HepG2 (cell line): ENCODE results near the gene PPP1R27. TPM values are rescaled to one million over a fixed set of nuclear protein-coding genes. Genes with fewer than 3 reads are reported as not detected.

ENCODE experiments used
- ARNT ChIP-seq: fragments of 450-650 bp; IDR thresholded peaks from 2 replicates; pipeline ENCODE4 v1.6.1; 2017
- EED ChIP-seq: sonication (generic); formaldehyde crosslinking; IDR thresholded peaks from 2 replicates; pipeline ENCODE4 v1.5.0; 2020; ENCODE audit warnings: mild to moderate bottlenecking, missing genetic modification reagents
- HNF1B ChIP-seq: sonication (generic); formaldehyde crosslinking; IDR thresholded peaks from 2 replicates; pipeline ENCODE4 v1.5.1; 2020; ENCODE audit warnings: mild to moderate bottlenecking, moderate library complexity, missing genetic modification reagents
- KAT7 ChIP-seq: IDR thresholded peaks from 2 replicates; pipeline ENCODE4 v1.6.1; 2018; ENCODE audit warnings: borderline replicate concordance, missing compliant biosample characterization
- KDM6A ChIP-seq: IDR thresholded peaks from 2 replicates; pipeline ENCODE4 v1.6.1; 2016; ENCODE audit warnings: low read depth
- PHF20 ChIP-seq: sonication (generic); formaldehyde crosslinking; IDR thresholded peaks from 2 replicates; pipeline ENCODE4 v1.5.0; 2020; ENCODE audit warnings: mild to moderate bottlenecking, missing genetic modification reagents
- RBFOX2 ChIP-seq: fragments of 200-400 bp; formaldehyde crosslinking; IDR thresholded peaks from 2 replicates; pipeline ENCODE4 v1.6.1; 2017; ENCODE audit warnings: low read depth, mild to moderate bottlenecking, low read length
- ZBTB14 ChIP-seq: sonication (generic); formaldehyde crosslinking; IDR thresholded peaks from 2 replicates; pipeline ENCODE4 v1.4.0; 2020; ENCODE audit warnings: missing genetic modification reagents
- ZBTB40 ChIP-seq, 2 experiments: fragments of 450-650 bp in 1 of 2; sonication (generic) in 1 of 2; formaldehyde crosslinking in 1 of 2; IDR thresholded peaks; 2 replicates each; pipeline versions ENCODE4 v1.6.1 to v1.8.0; 2016 to 2022; ENCODE audit warnings: antibody characterized with exemption in 1 of 2, mild to moderate bottlenecking in 1 of 2, missing genetic modification reagents in 1 of 2
- ZC3H13 ChIP-seq: sonication (generic); formaldehyde crosslinking; IDR thresholded peaks from 2 replicates; pipeline ENCODE4 v1.8.1; 2023; ENCODE audit warnings: mild to moderate bottlenecking, missing genetic modification reagents, moderate library complexity
- ZMYM4 ChIP-seq: sonication (generic); formaldehyde crosslinking; IDR thresholded peaks from 2 replicates; pipeline ENCODE4 v1.8.1; 2023; ENCODE audit warnings: mild to moderate bottlenecking, missing genetic modification reagents
- ZNF18 ChIP-seq: sonication (generic); formaldehyde crosslinking; IDR thresholded peaks from 2 replicates; pipeline ENCODE4 v1.8.0; 2022; ENCODE audit warnings: mild to moderate bottlenecking, missing genetic modification reagents; ENCODE audit not compliant: insufficient replicate concordance
- ZNF232 ChIP-seq: sonication (generic); formaldehyde crosslinking; IDR thresholded peaks from 2 replicates; pipeline ENCODE4 v1.4.0; 2020; ENCODE audit warnings: missing genetic modification reagents, borderline replicate concordance
- ZNF3 ChIP-seq: IDR thresholded peaks from 2 replicates; pipeline ENCODE4 v1.7.0; 2017; ENCODE audit warnings: inconsistent platforms
- ZNF607 ChIP-seq: sonication (generic); formaldehyde crosslinking; IDR thresholded peaks from 2 replicates; pipeline ENCODE4 v1.5.1; 2020; ENCODE audit warnings: missing genetic modification reagents, mild to moderate bottlenecking, borderline replicate concordance
- polyA plus RNA-seq, 8 experiments: library from polyadenylated mRNA; depleted of rRNA in 3 of 8; stranded (reverse) in 7 of 8; unstranded in 1 of 8; fragments of >200 nt; fragmentation: Illumina TruSeq in 4 of 8; extraction: Trizol in 4 of 8; gene quantifications; 2 replicates each; pipeline versions ENCODE4 v1.2.1 to v1.2.3, GENCODE V29; 2011 to 2016; ENCODE audit warnings: low read depth in 4 of 8, missing spikeins in 1 of 8, mixed read lengths in 1 of 8; ENCODE audit not compliant: insufficient read depth in 1 of 8
- total RNA-seq, 5 experiments: library from RNA; depleted of rRNA; stranded (reverse); fragments of >200 nt; fragmentation: Illumina TruSeq; extraction: Trizol; gene quantifications; 2 replicates each; pipeline ENCODE4 v1.2.3, GENCODE V29; 2016; ENCODE audit warnings: low read depth in 1 of 5

PPP1R27 gene
- total and polyA plus RNA-seq, 2 of the 13 experiments (the other 11 are each of a cell fraction or from before 2014, with no cell fraction given) = 0.17 to 1.00 TPM

- TF ChIP-seq ZBTB40 (IDR thresholded peaks at IDR 0.05) = no peak
- peak; percentile 89 for TF ChIP-seq ZBTB40 (CRISPR knock-in tag; IDR thresholded peaks at IDR 0.05)
- TF ChIP-seq HNF1B = peak; percentile 50
- TF ChIP-seq ZC3H13 (CRISPR knock-in tag) = peak; percentile 93
- TF ChIP-seq KDM6A = 0 out of 2 replicates have a peak, but pooled peaks have one; percentile 50
- TF ChIP-seq ZMYM4 (CRISPR knock-in tag) = peak; percentile 73
- TF ChIP-seq ZBTB14 (CRISPR knock-in tag) = peak; percentile 71
- TF ChIP-seq RBFOX2 = peak; percentile 97
- TF ChIP-seq PHF20 (CRISPR knock-in tag) = peak; percentile 72
- TF ChIP-seq ZNF607 (CRISPR knock-in tag) = peak; percentile 98
- no peak; the same call in 1 of the 2 replicates for TF ChIP-seq ZNF3 (CRISPR knock-in tag)
- TF ChIP-seq ZNF18 = peak; percentile 23
- TF ChIP-seq EED (CRISPR knock-in tag) = peak; percentile 97
- no peak for TF ChIP-seq ARNT
- peak; percentile 85; the same call in 1 of the 2 replicates for TF ChIP-seq ZNF232 (CRISPR knock-in tag)
- TF ChIP-seq KAT7 (CRISPR knock-in tag) = peak; percentile 50; the same call in 1 of the 2 replicates
Observed at GRCh38 chr17:81833160-81833920, 1.5 kb downstream of the PPP1R27 start, which contains the start of gene MCRIP1 (continued).
